ENCODE results near the gene TCERG1L.
"Not testable (repeated sequence)": the region's sequence is repeated elsewhere in the genome, so short reads cannot be mapped to it uniquely, and the experiment has no call there.

TCERG1L gene

DNA sequence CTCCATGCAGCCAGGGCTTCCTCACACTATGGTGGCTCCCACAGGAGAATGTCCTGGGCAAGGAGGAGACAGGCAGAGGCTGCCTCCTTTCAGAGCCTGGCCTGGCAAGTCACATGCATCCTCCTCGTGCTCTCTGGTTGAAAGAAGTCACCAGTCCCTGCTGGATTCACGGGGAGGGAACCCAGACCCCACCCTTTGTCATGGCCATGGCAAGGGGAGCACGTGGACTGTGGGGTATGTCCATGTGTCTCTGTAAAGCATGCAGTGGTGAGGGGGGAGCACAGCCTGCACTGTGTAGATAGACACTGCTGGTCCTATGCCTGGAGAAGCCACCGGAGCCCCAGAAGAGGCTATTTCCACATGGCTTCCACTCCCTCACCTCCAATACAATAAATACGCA, 225.0 kb downstream of the TCERG1L start:
- DNase-seq (ENCODE audit: low read depth, low spot score): no peak

DNA sequence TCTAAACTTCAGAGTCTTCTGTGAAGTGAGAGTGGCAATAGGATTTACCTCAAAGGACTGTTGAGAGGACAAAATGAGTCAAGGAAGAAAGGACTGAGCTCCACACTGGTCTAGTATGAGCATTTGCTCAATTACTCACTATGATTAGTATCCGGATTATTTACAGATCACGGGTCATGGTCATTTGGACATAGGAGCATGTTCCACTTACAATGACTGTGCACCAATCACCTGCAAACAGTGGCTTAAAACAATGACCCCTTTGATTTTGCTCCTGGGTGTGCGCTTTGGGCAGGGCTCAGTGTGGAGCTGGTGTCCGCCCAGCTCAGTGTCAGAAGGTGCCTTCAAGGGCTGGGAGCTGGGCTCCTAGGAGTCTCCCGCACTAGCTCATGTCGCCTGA, 225.4 kb downstream of the TCERG1L start:
- no peak for DNase-seq (ENCODE audit: low read depth, low spot score)

DNA sequence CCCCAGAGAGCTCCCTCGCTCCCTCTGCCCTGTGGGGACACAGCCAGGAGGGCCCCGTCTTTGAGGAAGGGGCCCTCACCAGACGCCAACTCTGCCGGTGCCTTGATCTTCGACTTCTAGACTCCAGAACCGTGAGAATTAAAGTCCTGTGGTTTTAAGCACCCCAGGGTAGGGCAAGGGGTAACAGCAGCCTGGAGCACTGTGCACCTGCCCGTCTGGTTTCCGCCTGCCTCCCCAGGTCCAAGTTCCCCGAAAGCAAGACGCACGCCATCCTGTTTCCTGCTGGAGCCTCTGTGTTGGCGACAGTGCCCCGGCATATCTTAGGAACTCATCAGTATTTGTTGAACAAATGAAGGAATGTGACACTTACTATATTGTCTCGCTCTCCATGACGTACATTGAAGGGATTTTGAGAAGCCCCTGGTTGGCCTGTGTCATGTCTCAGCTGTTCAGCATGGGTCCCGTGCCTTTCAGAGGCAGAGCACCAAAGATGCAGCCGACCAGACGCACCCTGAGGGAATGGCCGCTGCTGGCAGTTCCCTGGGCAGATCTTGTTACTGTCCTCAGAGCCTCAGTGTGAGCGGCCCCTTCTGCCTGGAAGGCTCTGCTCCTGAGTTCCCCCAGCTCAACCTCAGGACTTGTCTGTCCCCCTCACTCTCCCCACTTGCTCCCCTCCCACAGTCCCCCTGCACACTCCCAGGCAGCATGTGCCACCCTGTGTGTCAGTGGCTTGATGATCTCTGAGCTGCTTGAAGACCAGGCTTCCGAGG, 226.2 kb downstream of the TCERG1L start:
- no peak for DNase-seq (ENCODE audit: low read depth, low spot score)

DNA sequence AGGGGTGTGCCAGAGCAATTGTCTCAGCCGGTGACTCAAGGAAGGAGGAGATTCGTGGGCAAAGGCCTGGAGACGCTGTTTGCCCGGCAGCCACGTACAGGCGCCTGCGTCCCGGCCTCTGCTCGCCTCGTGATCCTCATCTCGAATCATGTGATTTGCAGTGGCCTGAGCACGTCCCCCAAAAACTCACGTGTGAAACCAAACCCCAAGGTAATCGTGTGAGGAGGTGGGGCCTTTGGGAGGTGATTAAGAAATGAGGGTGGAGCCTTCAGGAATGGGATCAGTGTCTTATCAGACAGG, 226.8 kb downstream of the TCERG1L start:
- DNase-seq (ENCODE audit: low read depth, low spot score): no peak

DNA sequence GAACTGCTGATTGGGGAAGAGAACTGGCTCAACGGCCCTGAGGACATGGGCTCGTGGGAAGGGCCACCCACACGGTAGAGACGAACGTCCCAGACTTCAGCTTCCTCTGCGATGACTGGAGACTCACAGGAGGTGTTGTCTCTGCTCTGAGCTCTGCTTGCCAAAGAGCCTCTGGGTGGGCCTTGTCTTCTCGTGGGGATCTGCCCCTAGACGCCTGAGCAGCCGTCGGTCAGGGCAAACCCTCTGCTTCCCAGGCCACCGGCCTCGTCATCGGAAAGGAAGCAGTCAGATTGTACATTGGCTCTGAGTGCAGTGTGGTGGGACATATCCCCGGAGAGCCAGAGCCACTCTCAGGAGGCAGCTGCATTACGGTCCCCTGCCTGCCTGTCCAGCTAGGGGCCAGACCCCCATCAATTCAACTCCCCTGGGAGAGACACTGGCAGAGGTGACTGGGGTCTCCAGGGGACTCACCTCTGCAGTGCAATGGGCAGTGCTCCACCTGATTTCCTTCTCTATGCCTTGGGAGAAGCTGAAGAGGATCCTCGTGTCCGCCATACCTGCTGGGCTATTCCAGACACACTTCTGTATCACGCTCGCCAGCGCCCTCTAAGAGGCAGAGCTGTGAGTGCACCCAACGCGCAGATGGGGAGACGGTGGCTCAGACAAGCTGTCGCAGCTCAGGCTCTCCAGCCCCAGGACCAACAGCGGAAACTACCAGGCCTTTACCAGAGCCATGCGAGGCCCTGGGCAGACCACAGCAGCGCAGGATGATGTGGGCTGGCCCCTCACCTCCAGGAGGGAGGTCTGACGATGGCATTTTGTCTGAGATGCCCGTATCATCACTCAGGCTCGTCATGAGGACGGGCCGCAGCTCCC, 227.4 kb downstream of the TCERG1L start:
- no peak for DNase-seq (ENCODE audit: low read depth, low spot score)

DNA sequence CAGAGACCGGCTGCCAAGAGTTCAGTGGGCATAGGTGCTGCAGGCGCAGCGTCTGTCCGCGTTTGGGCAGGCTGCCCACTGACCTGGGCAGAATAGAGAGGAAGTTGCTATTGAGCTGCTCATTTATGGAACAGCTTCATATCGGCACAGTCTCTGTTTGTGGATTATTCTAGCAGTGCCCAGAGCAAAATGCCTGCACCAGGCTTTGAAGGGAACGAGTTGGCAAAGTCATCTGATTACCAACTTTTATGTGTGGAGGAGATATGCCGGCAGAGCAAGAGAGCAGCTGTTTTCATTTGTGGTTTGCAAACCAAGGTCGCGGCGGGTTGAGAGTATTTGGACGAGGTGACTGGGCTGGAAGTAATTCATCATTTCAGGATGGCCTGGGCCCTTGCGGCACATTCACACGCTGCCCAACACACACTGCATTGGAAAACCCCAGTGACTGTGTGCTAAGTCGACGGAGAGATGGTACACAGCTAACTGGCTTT, 228.5 kb downstream of the TCERG1L start:
- DNase-seq (ENCODE audit: low read depth, low spot score): no peak

DNA sequence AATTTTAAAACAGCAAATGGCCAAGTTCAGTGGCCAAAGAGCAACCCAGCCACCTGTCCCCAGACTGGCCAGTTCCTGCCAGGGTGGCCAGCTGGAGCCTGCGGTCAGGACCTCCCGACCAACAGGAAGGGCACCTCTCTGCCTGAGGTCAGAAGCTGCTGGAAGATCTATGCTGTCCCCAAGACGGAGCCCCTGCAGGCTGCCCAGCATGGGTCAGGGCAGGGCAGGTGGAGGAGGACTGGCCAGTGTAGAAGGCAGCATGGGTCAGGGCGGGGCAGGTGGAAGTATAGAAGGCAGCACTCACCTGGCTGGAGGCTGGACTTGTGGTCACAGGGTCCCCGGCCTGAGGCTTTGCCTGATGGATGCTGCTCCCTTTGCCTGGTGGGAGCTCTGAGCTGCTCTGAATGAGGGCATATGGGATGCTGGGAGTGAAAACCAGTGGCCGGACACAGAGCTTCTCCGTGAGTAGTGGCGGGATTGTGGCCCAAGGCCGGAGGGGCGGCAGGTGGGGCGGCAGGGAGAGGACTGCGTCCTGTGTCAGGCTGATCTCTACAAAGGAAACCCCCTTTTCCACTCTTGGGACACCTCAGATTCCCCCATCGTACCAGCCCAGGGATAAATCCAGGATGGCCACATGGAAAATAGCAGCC, 229.2 kb downstream of the TCERG1L start:
- no peak for DNase-seq (ENCODE audit: low read depth, low spot score)

DNA sequence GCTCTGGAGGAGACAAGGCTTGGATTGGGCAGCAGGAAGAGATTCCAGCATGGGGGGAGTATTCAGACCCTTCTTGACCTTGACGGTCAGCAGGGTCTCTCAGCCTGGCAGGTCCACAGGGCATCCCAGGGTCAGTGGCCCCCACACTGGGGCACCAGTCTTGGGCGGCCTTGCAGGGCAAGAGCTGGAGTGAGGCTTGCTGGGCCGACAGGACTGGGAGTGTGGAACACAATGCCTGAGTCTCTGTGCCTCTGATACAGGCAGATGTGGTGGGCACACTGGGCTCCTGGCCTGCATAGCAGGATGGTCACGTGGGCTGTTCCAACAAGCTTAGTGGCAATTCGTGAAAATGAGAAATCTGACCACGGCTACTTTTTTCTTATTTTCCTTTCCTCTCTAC, 229.7 kb downstream of the TCERG1L start:
- DNase-seq (ENCODE audit: low read depth, low spot score): no peak

DNA sequence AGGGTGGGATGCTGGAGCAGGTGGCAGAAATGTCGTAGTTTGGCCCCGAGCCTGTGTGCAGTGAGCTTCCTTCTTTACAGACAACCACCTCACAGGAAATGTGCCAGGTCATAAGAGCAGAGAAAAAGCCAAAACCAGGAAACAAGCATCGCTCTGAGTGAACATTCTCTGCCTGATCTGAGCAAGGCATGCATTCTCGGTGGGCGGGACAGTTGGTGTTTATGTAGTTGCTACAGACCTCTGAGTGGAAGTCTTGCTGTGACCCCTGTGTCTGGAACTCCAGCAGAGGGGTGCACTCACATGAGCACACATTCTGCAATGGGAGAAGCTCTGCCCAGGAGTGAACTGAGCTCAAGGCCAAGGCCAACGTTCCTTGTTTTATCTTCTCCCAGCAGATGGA, 230.1 kb downstream of the TCERG1L start:
- no peak for DNase-seq (ENCODE audit: low read depth, low spot score)

DNA sequence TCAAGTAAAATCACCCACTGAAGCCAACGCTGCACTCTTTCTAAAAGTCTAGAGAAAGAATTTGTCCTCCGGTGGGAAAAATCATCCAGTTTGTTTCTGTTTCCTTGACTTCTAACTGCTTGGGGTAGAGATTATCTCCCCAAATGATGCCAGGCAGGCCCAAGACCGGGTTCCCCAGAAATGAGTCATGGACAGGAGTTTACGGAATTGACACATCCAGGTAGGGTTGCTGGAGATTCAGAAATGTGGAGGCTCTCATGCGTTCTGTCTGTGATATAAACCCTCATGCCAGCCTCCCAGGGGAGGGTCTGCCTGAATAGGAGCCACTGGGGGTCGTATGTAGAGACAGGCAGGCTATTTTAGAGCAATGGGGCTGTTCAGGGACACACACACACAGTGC, 230.9 kb downstream of the TCERG1L start:
- no peak for DNase-seq (ENCODE audit: low read depth, low spot score)

DNA sequence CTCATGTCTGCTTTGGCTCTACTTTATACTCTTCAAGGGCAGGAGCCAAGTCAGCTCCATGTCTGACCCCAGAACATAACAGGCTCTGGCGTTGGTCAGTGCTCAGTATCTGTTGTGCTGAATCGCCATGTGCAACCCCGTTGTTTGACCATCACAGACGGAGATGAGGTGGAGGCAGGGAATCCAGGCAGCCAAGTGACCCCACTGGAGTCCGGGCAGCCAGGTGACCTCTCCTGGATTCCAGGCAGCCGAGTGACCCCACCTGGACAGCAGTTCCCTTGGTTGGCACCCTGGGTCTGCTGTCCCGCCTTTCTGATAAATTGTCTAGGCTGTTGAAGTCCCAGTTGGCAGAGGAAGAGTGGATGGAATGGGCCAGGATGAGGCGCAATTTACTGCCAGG, 232.2 kb downstream of the TCERG1L start:
- DNase-seq (ENCODE audit: low read depth, low spot score): no peak

DNA sequence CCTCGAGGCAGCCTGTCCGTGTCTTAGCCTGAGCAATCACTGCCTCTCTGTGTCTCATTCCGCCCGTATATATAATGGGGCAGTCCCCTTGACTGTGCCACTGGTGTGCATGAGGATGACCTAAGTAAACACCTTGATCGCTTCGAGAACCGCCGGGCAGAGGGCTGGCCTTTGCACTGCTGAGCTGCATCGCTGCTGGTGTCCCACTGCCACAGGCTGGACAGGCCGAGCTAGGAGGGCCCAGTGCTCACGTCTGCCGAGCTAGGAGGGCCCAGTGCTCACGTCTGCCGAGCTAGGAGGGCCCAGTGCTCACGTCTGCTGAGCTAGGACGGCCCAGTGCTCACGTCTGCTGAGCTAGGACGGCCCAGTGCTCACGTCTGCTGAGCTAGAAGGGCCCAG, 232.6 kb downstream of the TCERG1L start:
- DNase-seq (ENCODE audit: low read depth, low spot score): not testable (repeated sequence)

DNA sequence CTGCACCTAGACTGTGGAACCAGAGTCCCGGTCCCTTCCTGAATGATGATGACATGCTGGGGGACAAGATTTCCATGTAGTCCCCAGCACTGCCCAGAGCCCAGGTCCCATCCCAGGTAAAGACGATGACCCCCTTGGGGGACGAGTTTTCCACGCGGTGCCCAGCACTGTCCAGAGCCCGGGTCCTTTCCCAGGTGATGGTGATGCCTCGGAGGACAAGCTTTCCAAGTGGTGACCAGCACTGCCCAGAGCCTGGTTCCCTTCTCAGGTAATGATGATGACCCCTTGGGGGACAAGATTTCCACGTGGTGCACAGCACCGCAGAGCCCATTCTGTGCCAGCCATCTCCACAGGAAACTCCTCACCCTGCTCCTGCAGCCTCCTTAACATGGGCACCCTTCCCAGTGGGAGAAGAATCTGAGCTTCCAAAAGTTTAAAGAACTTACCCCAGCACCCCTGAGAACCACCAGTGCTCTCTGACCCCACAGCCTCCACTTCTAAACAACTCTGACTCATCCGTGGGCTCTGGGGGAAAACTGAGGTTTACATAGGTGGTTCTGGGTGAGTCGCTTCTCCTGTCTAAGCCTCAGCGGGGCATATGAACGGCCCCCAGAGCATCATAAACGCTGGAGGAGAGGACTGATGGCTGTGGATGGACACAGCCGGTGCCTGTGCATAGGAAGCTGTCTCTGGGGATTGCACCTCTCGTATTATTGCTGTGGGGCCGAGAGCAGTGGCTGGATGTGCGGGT, 233.2 kb downstream of the TCERG1L start:
- DNase-seq (ENCODE audit: low read depth, low spot score): no peak

DNA sequence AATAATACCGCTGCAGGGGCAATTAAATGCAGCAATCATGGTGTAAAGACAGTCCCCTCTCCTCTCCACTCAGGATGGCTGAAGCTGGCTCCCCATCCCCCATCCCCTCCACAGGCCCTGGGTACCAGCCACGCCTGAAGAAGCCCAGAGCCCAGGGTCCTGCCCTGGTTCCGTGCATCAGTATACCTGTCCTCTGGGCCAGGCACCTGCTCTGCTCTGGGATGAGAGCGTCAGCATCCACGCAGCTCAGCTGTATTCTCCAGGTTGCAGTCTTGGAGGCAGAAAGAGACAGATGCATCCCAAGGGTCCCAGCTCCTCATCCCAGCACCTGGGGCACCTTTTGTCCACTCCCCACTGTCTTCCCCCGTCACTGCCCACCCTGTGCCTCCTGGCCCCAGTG, 233.8 kb downstream of the TCERG1L start:
- DNase-seq (ENCODE audit: low read depth, low spot score): no peak

DNA sequence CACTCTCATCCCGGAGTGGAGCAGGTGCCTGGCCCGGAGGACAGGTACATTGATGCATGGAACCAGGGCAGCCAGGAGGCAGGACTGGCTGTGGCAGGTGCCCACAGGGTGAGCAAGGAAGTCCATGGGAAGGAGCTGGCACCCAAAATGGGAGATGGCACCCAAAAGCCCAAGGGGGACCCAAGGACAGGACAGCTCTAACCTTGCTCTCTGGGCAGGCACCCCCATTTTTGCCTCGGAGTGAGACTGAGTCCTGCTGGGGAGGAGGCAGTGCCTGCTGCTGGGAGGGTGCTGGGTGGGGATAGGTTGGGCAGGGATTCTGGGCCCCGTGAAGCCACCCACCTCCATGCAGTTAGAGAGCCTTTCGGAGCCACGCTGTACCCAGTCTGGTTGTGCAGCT, 234.5 kb downstream of the TCERG1L start:
- no peak for DNase-seq (ENCODE audit: low read depth, low spot score)

DNA sequence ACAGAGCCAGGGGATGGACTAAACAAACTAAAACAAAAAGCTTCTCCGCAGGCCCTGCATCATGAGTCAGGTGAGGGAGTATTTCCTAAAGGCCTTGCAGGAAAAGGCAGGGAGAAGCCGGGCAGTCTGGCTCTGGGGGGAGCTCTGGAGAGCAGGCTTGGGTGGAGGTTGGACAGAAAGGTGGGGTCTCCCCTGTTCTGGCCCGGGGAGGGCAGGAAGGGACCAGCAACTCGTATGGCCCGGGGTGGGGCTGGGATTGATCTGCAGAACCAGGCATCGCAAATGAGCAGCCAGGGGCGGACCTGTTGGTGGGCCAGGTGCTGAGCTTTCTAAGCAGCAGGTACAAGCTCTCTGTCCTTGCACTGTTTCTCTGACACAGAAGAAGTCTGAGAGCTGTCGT, 235.2 kb downstream of the TCERG1L start:
- no peak for DNase-seq (ENCODE audit: low read depth, low spot score)

DNA sequence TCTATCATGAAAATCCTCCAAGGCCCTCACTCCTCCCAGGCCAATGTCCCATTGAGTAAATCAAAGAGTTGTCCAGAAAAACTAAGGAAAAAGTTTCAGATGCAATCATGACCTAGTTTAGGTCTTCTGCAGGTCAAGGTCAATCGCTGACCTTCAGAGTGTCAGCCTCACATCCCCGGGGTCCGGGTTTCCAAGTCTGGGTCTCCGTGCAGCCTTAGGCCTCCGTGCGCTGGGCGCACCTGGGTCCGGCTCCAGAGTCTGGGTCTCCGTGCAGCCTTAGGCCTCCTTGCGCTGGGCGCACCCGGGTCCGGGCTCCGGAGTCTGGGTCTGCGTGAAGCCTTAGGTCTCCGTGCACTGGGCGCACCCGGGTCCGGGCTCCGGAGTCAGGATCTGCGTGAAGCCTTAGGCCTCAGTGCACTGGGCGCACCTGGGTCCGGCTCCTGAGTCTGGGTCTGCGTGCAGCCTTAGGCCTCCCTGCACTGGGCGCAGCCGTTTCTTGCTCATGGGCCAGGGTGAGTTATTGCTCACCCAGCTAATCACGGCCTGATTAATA, 236.2 kb downstream of the TCERG1L start:
- no peak for DNase-seq (ENCODE audit: low read depth, low spot score)

DNA sequence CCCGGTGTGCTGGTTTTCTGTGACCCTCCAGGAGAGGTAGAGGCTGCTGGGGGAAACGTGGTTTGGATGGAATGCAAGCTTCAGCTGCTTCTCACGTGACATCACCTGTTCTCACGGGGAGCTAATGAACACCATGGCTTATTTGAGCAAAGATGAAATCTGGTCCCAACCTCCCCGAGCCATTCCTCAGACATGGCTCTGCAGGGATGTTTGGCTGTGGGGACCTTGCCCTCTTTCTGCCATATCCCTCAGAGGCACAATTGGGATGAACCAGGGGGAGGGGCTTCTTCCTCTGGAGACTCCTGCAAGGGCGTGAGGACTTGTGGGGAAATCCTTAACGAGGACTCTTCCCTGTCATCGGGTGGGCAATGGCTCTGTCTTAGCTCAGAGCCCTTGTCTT, 236.8 kb downstream of the TCERG1L start:
- DNase-seq (ENCODE audit: low read depth, low spot score): no peak

DNA sequence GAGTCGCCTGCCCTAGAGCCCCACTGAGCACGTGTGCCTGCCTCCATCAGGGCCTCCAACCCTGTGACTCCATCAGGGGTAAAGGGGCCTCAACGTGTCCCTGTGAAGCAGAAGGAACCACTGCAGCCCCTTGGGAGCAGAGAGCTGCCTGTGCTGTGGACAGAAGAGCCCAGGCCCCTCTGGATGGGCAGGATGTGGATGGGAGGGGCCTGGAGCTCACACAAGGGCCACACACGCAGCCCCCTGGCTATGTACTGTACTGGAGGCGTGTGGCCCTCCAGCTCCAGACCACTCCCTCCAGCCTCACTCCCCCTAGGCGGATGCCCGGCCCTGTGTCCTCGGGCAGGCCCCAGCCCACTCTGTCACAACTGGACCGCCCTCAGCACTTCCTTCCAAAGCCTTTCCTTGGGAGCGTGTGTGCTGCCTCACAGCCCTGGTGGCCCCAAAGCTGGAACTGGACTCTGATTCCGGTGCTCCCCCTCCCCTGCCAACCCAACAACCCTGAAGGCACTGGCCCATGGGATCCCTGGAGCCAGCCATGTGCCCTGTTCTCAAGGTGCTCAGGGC, 238.0 kb downstream of the TCERG1L start:
- no peak for DNase-seq (ENCODE audit: low read depth, low spot score)

DNA sequence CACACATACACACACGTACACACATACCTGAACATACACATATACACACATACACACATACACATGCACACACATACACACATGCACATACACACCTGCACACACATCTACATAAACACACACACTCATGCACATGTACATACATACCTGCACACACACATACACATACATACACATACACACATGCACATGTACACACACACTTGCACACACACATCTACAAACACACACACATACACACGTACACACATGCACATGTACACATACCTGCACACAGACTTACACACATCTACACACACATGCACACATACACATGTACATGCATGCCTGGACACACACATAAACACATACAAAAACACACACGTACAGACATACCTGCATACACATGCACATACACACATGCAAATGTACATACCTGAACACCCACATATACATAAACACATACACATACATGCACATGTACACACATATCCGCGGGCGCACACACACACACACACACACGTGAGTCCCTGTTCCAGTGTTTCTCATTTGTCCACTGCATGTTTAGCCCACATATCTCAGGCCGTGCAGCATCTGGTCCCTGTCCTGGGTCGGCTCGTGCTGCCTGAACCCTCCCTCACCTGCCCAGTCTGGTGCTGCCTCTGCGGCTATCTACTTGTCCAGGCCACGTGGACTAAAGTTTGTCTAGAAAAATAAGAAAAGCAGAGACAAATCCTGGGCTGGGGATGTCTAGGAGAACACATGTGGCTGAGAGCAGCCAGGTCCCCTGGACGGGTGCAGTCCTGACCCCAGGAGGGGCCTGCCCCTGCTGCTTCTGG, 238.7 kb downstream of the TCERG1L start:
- no peak for DNase-seq (ENCODE audit: low read depth, low spot score)

All from iPS DF 19.7 (cell line).